Left ventricle myocardium inferior (tissue), 1 donor: Measurements from ENCODE around the gene TBXA2R. TPM values are rescaled to one million over a fixed set of nuclear protein-coding genes. Genes with fewer than 3 reads are reported as not detected.

Source experiments
- DNase-seq: peaks from one replicate; pipeline ENCODE4 v3.0.0-alpha.2; 2020
- H3K27ac ChIP-seq: fragments of 200-600 bp; replicated peaks from 2 replicates; pipeline ENCODE4 v1.8.0; 2021
- H3K27me3 ChIP-seq: fragments of 200-600 bp; 2 replicates; pipeline ENCODE4 v1.8.0; 2021; ENCODE audit warnings: low read depth
- H3K36me3 ChIP-seq: fragments of 200-600 bp; 2 replicates; pipeline ENCODE4 v1.8.0; 2021
- H3K4me1 ChIP-seq: fragments of 200-600 bp; 2 replicates; pipeline ENCODE4 v1.8.0; 2021
- H3K4me3 ChIP-seq: fragments of 200-600 bp; 2 replicates; pipeline ENCODE4 v1.8.0; 2021; ENCODE audit warnings: mild to moderate bottlenecking, moderate library complexity
- H3K9me3 ChIP-seq: fragments of 200-600 bp; replicated peaks from 2 replicates; pipeline ENCODE4 v1.8.0; 2021
- CTCF ChIP-seq: fragments of 200-600 bp; IDR thresholded peaks from 2 replicates; pipeline ENCODE4 v1.8.0; 2021; ENCODE audit warnings: antibody characterized with exemption, mild to moderate bottlenecking, borderline replicate concordance
- intact Hi-C: fragments of 100-400 bp; cut with micrococcal nuclease; formaldehyde crosslinking; loops from one replicate; pipeline ENCODE4 v1.11.0; 2022
- long read RNA-seq: library from polyadenylated mRNA; unstranded; transcript quantifications from one replicate; pipeline ENCODE4 v2.0.0, GENCODE V29; 2021
- total RNA-seq: library from RNA; stranded (reverse); fragmentation: NEBNext Ultra II Directional; extraction: Animal tissue kit (Norgen Biotek cat#: 25700); gene quantifications from one replicate; pipeline ENCODE4 v1.2.1, GENCODE V29; 2021
- donor health status: DM: no; HTN: yes; CAD: no; lungs with severe emphysema.

The TBXA2R gene
- total RNA-seq, result 2.3 TPM
- long read RNA-seq, transcript TBXA2R-201 (3 exons, 2,608 nt), result major isoform, 7 of 7 reads
- long read RNA-seq, partial matches to known transcripts, result 0 of 7 reads
- long read RNA-seq, other reads (novel, unspliced or antisense), result 0 of 7 reads

GRCh38 chr19:3606690-3607289 lies at the start of gene TBXA2R:
TSS of gene TBXA2R (minus strand) at chr19:3606875. CDS start at chr19:3600634, 6,241 bp downstream.
- H3K27me3 ChIP-seq, result peaks cover 30% of the 10 kb centered on the region
- peaks cover 69% of the 10 kb centered on the region for H3K4me1 ChIP-seq
- H3K9me3 ChIP-seq, result no peaks in the 10 kb centered on the region
- peak within 1 kb of the TSS; percentile 72 for H3K4me3 ChIP-seq
- intact Hi-C loops, result no loop called here
- TF ChIP-seq CTCF, result no peak
- DNase-seq, result peak; percentile 81
- H3K36me3 ChIP-seq, result peaks cover 10% of the 10 kb centered on the region
- peak within 1 kb of the TSS; percentile 92 for H3K27ac ChIP-seq

GRCh38 chr19:3656073-3656746 lies 49.5 kb upstream of the TBXA2R start:
- H3K4me1 ChIP-seq, result peaks cover 7% of the 10 kb centered on the region
- intact Hi-C loops, result no loop called here
- H3K4me3 ChIP-seq, result no peak overlapping the region
- DNase-seq, result no peak
- H3K36me3 ChIP-seq, result peaks cover 87% of the 10 kb centered on the region
- no peak overlapping the region for H3K27ac ChIP-seq
- H3K27me3 ChIP-seq, result no peaks in the 10 kb centered on the region
- TF ChIP-seq CTCF, result no peak
- no peaks in the 10 kb centered on the region for H3K9me3 ChIP-seq

- Histone ChIP-seq H3K27me3 (no peaks in the 10 kb centered on the region), H3K4me3 (no peak overlapping the region), H3K36me3 (peaks cover 89% of the 10 kb centered on the region), H3K4me1 (peaks cover under 1% of the 10 kb centered on the region), H3K27ac (no peak overlapping the region), H3K9me3 (no peaks in the 10 kb centered on the region)
- intact Hi-C loops, result no loop called here
- no peak for DNase-seq
- TF ChIP-seq CTCF, result no peak
Measured at GRCh38 chr19:3655402-3656072, 48.9 kb upstream of the TBXA2R start.

- Histone ChIP-seq H3K9me3 (no peaks in the 10 kb centered on the region), H3K27ac (no peak overlapping the region), H3K4me1 (no peaks in the 10 kb centered on the region), H3K4me3 (no peak overlapping the region), H3K27me3 (no peaks in the 10 kb centered on the region), H3K36me3 (peaks cover 84% of the 10 kb centered on the region)
- no peak for DNase-seq
- TF ChIP-seq CTCF, result no peak
- intact Hi-C loops, result no loop called here
Measured at GRCh38 chr19:3653865-3654513, 47.3 kb upstream of the TBXA2R start.

- no peak for TF ChIP-seq CTCF
- no peaks in the 10 kb centered on the region for H3K27me3 ChIP-seq
- no peaks in the 10 kb centered on the region for H3K9me3 ChIP-seq
- intact Hi-C loops, result no loop called here
- peaks cover 84% of the 10 kb centered on the region for H3K36me3 ChIP-seq
- H3K4me1 ChIP-seq, result no peaks in the 10 kb centered on the region
- no peak for DNase-seq
- H3K27ac ChIP-seq, result no peak overlapping the region
- H3K4me3 ChIP-seq, result no peak overlapping the region
Measured at GRCh38 chr19:3653081-3653795, 46.6 kb upstream of the TBXA2R start.
